HL-60/S4 (cell line): Measurements from ENCODE around the gene POLR2J2.
"Not testable (repeated sequence)": the region's sequence is repeated elsewhere in the genome, so short reads cannot be mapped to it uniquely, and the experiment has no call there.

Experiments
- in situ Hi-C: fragments of 300-500 bp; cut with MboI; formaldehyde crosslinking; loops from 2 replicates; pipeline ENCODE4 v1.14.3; 2022; ENCODE audit warnings: low sequenced_read_pairs

Gene POLR2J2

GRCh38 chr7:102673447-102674067 is 2.1 kb upstream of the POLR2J2 start:
- in situ Hi-C loops = not testable (repeated sequence)

GRCh38 chr7:102671956-102672307 is 469 bp upstream of the POLR2J2 start:
- in situ Hi-C loops = not testable (repeated sequence)

GRCh38 chr7:102667523-102667922 is 3.9 kb downstream of the POLR2J2 start:
- in situ Hi-C loops = not testable (repeated sequence)

GRCh38 chr7:102666850-102667249 is 4.6 kb downstream of the POLR2J2 start:
- in situ Hi-C loops = not testable (repeated sequence)

- in situ Hi-C loops = not testable (repeated sequence)
These were observed 6.7 kb downstream of the POLR2J2 start for GRCh38 chr7:102664765-102665164.

GRCh38 chr7:102649924-102650323 is 21.5 kb downstream of the POLR2J2 start, which contains the start of gene SPDYE2B:
Gene SPDYE2B, plus strand, starts transcription at chr7:102650319. Its CDS starts 2,030 bp downstream, at chr7:102652349.
- in situ Hi-C loops = not testable (repeated sequence)

- in situ Hi-C loops = not testable (repeated sequence)
These were observed 23.6 kb downstream of the POLR2J2 start for GRCh38 chr7:102647813-102648212.

- in situ Hi-C loops = not testable (repeated sequence)
These were observed 28.1 kb downstream of the POLR2J2 start for GRCh38 chr7:102643404-102643803.

GRCh38 chr7:102642691-102643090 is 28.8 kb downstream of the POLR2J2 start, which contains the start of gene UPK3BL1:
Gene UPK3BL1, minus strand, starts transcription at chr7:102642791. Its CDS starts 50 bp downstream, at chr7:102642741.
- in situ Hi-C loops = not testable (repeated sequence)

GRCh38 chr7:102638848-102639247 is 32.6 kb downstream of the POLR2J2 start:
- in situ Hi-C loops = not testable (repeated sequence)

- in situ Hi-C loops = not testable (repeated sequence)
These were observed 34.5 kb downstream of the POLR2J2 start for GRCh38 chr7:102636956-102637355.

GRCh38 chr7:102635354-102635753 is 36.1 kb downstream of the POLR2J2 start:
- in situ Hi-C loops = not testable (repeated sequence)

- in situ Hi-C loops = not testable (repeated sequence)
These were observed 37.2 kb downstream of the POLR2J2 start for GRCh38 chr7:102634299-102634698.

GRCh38 chr7:102630622-102631021 is 40.8 kb downstream of the POLR2J2 start:
- in situ Hi-C loops = not testable (repeated sequence)

- in situ Hi-C loops = not testable (repeated sequence)
These were observed 44.1 kb downstream of the POLR2J2 start for GRCh38 chr7:102627271-102627904.

GRCh38 chr7:102618122-102618521 is 53.3 kb downstream of the POLR2J2 start:
- in situ Hi-C loops = not testable (repeated sequence)

- in situ Hi-C loops = not testable (repeated sequence)
These were observed 54.8 kb downstream of the POLR2J2 start, which contains the start of gene RASA4 for GRCh38 chr7:102616507-102617125. Gene RASA4, minus strand, starts transcription at chr7:102616756. Its CDS starts 67 bp downstream, at chr7:102616689.
